ENCODE measurements around the gene MYO19. TPM values are rescaled to one million over a fixed set of nuclear protein-coding genes. Genes with fewer than 3 reads are reported as not detected.
A peak's percentile ranks its signal among the peaks of the same experiment; 100 is the strongest.

MYO19 gene
- total and polyA plus RNA-seq, 9 of the 15 experiments (the other 6 are each of a cell fraction or from before 2014, with no cell fraction given), result 21.6 to 176 (median 129) TPM

DNA sequence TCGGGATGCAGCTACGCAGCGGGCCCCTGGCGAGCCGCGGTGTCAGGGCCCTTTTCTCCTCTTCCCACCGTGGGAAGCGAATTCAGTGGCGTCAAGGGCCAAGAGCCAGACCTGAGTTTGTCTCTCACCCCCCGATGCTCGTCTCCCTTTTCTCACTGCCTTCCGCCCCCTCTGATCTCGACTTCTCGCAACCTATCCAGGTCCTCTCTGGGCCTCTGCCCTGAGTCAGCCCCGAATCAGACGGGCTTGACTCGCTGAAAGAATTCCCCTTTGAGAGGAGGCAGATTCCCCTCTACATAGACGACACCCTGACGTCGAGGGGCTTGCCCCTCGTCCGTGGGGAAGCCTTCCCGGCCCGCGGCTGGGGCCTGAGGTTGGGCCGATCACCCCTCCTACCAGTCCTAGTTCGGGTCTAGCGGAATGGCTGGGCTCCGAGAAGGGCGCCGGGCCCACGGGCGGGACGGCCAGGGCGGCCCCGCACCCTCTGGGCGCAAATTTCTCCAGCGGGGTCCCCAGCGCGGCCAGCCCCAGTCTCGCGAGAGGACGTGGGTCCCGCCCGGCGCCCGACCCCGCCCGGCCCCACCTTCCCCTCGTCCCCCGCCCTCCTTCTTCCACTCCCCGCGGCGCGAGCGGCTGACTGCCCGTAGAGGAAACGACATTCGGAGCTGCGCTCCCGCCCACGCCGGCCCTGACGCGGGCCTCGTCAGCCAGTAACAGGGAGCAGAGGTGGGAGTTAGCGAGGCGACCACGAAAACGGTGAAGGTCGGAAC is 9.8 kb upstream of the MYO19 start, which contains the start of gene GGNBP2 (continued):
- TF ChIP-seq NFE2L1 (tag; IDR thresholded peaks at IDR 0.05; ENCODE audit: borderline replicate concordance, low read depth), result no peak
- TF ChIP-seq XRCC4 (IDR thresholded peaks at IDR 0.05; ENCODE audit: extremely low read depth, insufficient read depth, insufficient read length), result no peak
- no peak for TF ChIP-seq ZNF445 (CRISPR knock-in tag; IDR thresholded peaks at IDR 0.05; ENCODE audit: low read depth)
- peak; percentile 86 for TF ChIP-seq RBM25 (IDR thresholded peaks at IDR 0.05; ENCODE audit: low read depth, low read length, severe bottlenecking)
- TF ChIP-seq ZNF253 (CRISPR knock-in tag; conservative IDR thresholded peaks at IDR 0.05), result no peak
- no peak for TF ChIP-seq POLR3A (IDR thresholded peaks at IDR 0.05; ENCODE audit: borderline replicate concordance, extremely low read depth, insufficient read depth, insufficient read length)
- TF ChIP-seq TOE1 (IDR thresholded peaks at IDR 0.05; ENCODE audit: borderline replicate concordance), result no peak
- TF ChIP-seq TOE1 (CRISPR knock-in tag; IDR thresholded peaks at IDR 0.05; ENCODE audit: borderline replicate concordance, low read depth), result no peak
- TF ChIP-seq, protein P1, sequence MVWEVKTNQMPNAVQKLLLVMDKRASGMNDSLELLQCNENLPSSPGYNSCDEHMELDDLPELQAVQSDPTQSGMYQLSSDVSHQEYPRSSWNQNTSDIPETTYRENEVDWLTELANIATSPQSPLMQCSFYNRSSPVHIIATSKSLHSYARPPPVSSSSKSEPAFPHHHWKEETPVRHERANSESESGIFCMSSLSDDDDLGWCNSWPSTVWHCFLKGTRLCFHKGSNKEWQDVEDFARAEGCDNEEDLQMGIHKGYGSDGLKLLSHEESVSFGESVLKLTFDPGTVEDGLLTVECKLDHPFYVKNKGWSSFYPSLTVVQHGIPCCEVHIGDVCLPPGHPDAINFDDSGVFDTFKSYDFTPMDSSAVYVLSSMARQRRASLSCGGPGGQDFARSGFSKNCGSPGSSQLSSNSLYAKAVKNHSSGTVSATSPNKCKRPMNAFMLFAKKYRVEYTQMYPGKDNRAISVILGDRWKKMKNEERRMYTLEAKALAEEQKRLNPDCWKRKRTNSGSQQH (CRISPR knock-in tag; IDR thresholded peaks at IDR 0.05), result no peak
- TF ChIP-seq KLF6 (CRISPR knock-in tag; IDR thresholded peaks at IDR 0.05; ENCODE audit: borderline replicate concordance), result no peak
- TF ChIP-seq GABPA (tag; conservative IDR thresholded peaks at IDR 0.05; ENCODE audit: low read depth), result 0 out of 2 replicates have a peak, but pooled peaks have one; percentile 13
- no peak for TF ChIP-seq ZNF133 (CRISPR knock-in tag; IDR thresholded peaks at IDR 0.05)
- TF ChIP-seq ZC3H11A (IDR thresholded peaks at IDR 0.05; ENCODE audit: low read depth, low read length), result no peak
- TF ChIP-seq GTF2F1 (IDR thresholded peaks at IDR 0.05; ENCODE audit: low read depth, low read length), result 0 out of 2 replicates have a peak, but pooled peaks have one; percentile 15
- TF ChIP-seq TEAD2 (tag; IDR thresholded peaks at IDR 0.05), result no peak
- TF ChIP-seq TAF15 (IDR thresholded peaks at IDR 0.05; ENCODE audit: low read depth, low read length), result no peak
- no peak for TF ChIP-seq PTBP1 (IDR thresholded peaks at IDR 0.05; ENCODE audit: low read depth, low read length)
- TF ChIP-seq, protein P2, sequence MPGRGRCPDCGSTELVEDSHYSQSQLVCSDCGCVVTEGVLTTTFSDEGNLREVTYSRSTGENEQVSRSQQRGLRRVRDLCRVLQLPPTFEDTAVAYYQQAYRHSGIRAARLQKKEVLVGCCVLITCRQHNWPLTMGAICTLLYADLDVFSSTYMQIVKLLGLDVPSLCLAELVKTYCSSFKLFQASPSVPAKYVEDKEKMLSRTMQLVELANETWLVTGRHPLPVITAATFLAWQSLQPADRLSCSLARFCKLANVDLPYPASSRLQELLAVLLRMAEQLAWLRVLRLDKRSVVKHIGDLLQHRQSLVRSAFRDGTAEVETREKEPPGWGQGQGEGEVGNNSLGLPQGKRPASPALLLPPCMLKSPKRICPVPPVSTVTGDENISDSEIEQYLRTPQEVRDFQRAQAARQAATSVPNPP (IDR thresholded peaks at IDR 0.05; ENCODE audit: borderline replicate concordance, insufficient read depth, insufficient read length), result no peak
- TF ChIP-seq U2AF1 (optimal IDR thresholded peaks at IDR 0.05; ENCODE audit: low read depth, low read length), result no peak
- TF ChIP-seq, protein P3, sequence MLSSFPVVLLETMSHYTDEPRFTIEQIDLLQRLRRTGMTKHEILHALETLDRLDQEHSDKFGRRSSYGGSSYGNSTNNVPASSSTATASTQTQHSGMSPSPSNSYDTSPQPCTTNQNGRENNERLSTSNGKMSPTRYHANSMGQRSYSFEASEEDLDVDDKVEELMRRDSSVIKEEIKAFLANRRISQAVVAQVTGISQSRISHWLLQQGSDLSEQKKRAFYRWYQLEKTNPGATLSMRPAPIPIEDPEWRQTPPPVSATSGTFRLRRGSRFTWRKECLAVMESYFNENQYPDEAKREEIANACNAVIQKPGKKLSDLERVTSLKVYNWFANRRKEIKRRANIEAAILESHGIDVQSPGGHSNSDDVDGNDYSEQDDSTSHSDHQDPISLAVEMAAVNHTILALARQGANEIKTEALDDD (IDR thresholded peaks at IDR 0.05), result no peak
- TF ChIP-seq ZSCAN32 (CRISPR knock-in tag; IDR thresholded peaks at IDR 0.05), result no peak
- no peak for TF ChIP-seq CBX2 (IDR thresholded peaks at IDR 0.05; ENCODE audit: insufficient read depth, low read length, poor library complexity, severe bottlenecking)
- TF ChIP-seq STAG1 (CRISPR knock-in tag; IDR thresholded peaks at IDR 0.05; ENCODE audit: borderline replicate concordance), result no peak
- TF ChIP-seq RBM14 (IDR thresholded peaks at IDR 0.05; ENCODE audit: borderline replicate concordance, insufficient read depth, low read depth, low read length), result no peak
- TF ChIP-seq RHOXF2B (CRISPR knock-in tag; conservative IDR thresholded peaks at IDR 0.05), result no peak

Data from K562 (cell line).